Endothelial cell of umbilical vein (primary cell): Measurements from ENCODE around the gene TESMIN. TPM values are rescaled to one million over a fixed set of nuclear protein-coding genes. Genes with fewer than 3 reads are reported as not detected.

Source experiments
- BruUV-seq: library from RNA; stranded (reverse); fragments of 400-500 nt; replicated peaks from 2 replicates; lab custom pipeline; 2021; lab: Mats Ljungman, UMichigan
- CTCF ChIA-PET: fragments of 300-600, 350-600 bp; sonication (Branson Sonifier 250); formaldehyde crosslinking; loops from one replicate; lab custom pipeline; 2021; ENCODE audit warnings: antibody characterized with exemption, inconsistent platforms; lab: Charles Lee
- POLR2A ChIA-PET: fragments of 300-600, 350-600 bp; sonication (Branson Sonifier 250); formaldehyde crosslinking; loops from one replicate; lab custom pipeline; 2021; ENCODE audit warnings: antibody characterized with exemption, inconsistent platforms; lab: Charles Lee
- DNase-seq: peaks from one replicate; pipeline ENCODE4 v3.0.0-alpha.2; 2011; ENCODE audit warnings: low read depth, low spot score
- FAIRE-seq: peaks from 2 replicates; lab custom pipeline; 2011; peaks lifted over from hg19 to GRCh38; lab: Jason Lieb, UNC
- H2AFZ ChIP-seq: 2 replicates; pipeline ENCODE4 v1.6.0; 2012; ENCODE audit warnings: low read depth, low read length, control low read depth, inconsistent platforms
- H3K27ac ChIP-seq: 2 replicates; pipeline ENCODE4 v1.5.1; 2011; ENCODE audit warnings: low read depth, mild to moderate bottlenecking, control low read depth, low read length, moderate library complexity; ENCODE audit not compliant: insufficient read depth
- H3K27me3 ChIP-seq, 2 experiments: 2 replicates each; pipeline versions ENCODE4 v1.6.0 to v1.6.1; 2011; ENCODE audit warnings: low read length in 2 of 2, mixed read lengths in 1 of 2; ENCODE audit not compliant: control insufficient read depth in 2 of 2, insufficient read depth in 2 of 2
- H3K36me3 ChIP-seq, 2 experiments: 2 replicates in 1 of 2; 3 replicates in 1 of 2; pipeline ENCODE4 v1.5.1; 2011; ENCODE audit warnings: low read length in 2 of 2, mild to moderate bottlenecking in 1 of 2, moderate library complexity in 1 of 2; ENCODE audit not compliant: control insufficient read depth in 2 of 2, insufficient read depth in 2 of 2; ENCODE audit errors: extremely low read depth in 1 of 2
- H3K4me1 ChIP-seq: 3 replicates; pipeline ENCODE4 v1.5.1; 2011; ENCODE audit warnings: mild to moderate bottlenecking, low read length; ENCODE audit not compliant: control insufficient read depth, insufficient read depth; ENCODE audit errors: extremely low read depth
- H3K4me2 ChIP-seq: 2 replicates; pipeline ENCODE4 v1.6.1; 2011; ENCODE audit warnings: low read length, control low read depth, mixed read lengths; ENCODE audit not compliant: insufficient read depth
- H3K4me3 ChIP-seq, 3 experiments: fragments of 200-600 bp in 1 of 3; sonication (generic), shearing (Covaris generic) in 1 of 3; replicated peaks in 1 of 3; 2 replicates each; pipeline ENCODE4 v1.5.1; 2011 to 2016; ENCODE audit warnings: control low read depth in 3 of 3, low read length in 3 of 3, mild to moderate bottlenecking in 2 of 3, inconsistent platforms in 1 of 3, low read depth in 1 of 3, moderate library complexity in 1 of 3; ENCODE audit not compliant: insufficient read depth in 1 of 3
- H3K79me2 ChIP-seq: 2 replicates; pipeline ENCODE4 v1.6.0; 2012; ENCODE audit warnings: low read length, inconsistent platforms; ENCODE audit not compliant: control insufficient read depth, insufficient read depth
- H3K9ac ChIP-seq: replicated peaks from 2 replicates; pipeline ENCODE3; 2011; ENCODE audit warnings: low read length, control low read depth; ENCODE audit not compliant: insufficient read depth; ENCODE audit errors: extremely low read depth
- H3K9me1 ChIP-seq: replicated peaks from 3 replicates; pipeline ENCODE4 v1.6.0; 2011; ENCODE audit warnings: mild to moderate bottlenecking, low read length; ENCODE audit not compliant: control insufficient read depth, insufficient read depth; ENCODE audit errors: extremely low read depth
- H3K9me3 ChIP-seq: replicated peaks from 2 replicates; pipeline ENCODE4 v1.5.1; 2012; ENCODE audit warnings: low read length, inconsistent platforms; ENCODE audit not compliant: control insufficient read depth, insufficient read depth
- H4K20me1 ChIP-seq: replicated peaks from 2 replicates; pipeline ENCODE3; 2011; ENCODE audit warnings: mild to moderate bottlenecking, low read length; ENCODE audit not compliant: control insufficient read depth, insufficient read depth; ENCODE audit errors: extremely low read depth
- EZH2 ChIP-seq: IDR thresholded peaks from 2 replicates; pipeline ENCODE4 v1.6.1; 2012; ENCODE audit warnings: borderline replicate concordance, low read depth, mild to moderate bottlenecking, moderate library complexity, low read length, inconsistent platforms; ENCODE audit not compliant: severe bottlenecking
- FOS ChIP-seq: IDR thresholded peaks from 2 replicates; pipeline ENCODE4 v1.6.1; 2011; ENCODE audit warnings: mild to moderate bottlenecking, low read length, moderate library complexity, borderline replicate concordance; ENCODE audit not compliant: insufficient read depth
- GATA2 ChIP-seq: IDR thresholded peaks from 2 replicates; pipeline ENCODE4 v1.7.0; 2011; ENCODE audit warnings: low read depth, mild to moderate bottlenecking, moderate library complexity, mixed read lengths, low read length; ENCODE audit not compliant: insufficient read length, insufficient read depth
- JUN ChIP-seq: IDR thresholded peaks from 2 replicates; pipeline ENCODE4 v1.6.1; 2011; ENCODE audit warnings: borderline replicate concordance, low read depth; ENCODE audit not compliant: insufficient read length, insufficient read depth
- MYC ChIP-seq: IDR thresholded peaks from one replicate; pipeline ENCODE4 v1.6.1; 2011; ENCODE audit warnings: mild to moderate bottlenecking, low read depth, low read length
- POLR2A ChIP-seq: IDR thresholded peaks from 2 replicates; pipeline ENCODE4 v1.6.1; 2012; ENCODE audit warnings: low read depth, mild to moderate bottlenecking, control low read depth, low read length
- POLR2AphosphoS5 ChIP-seq: IDR thresholded peaks from 2 replicates; pipeline ENCODE4 v1.6.1; 2012; ENCODE audit warnings: low read depth, mild to moderate bottlenecking, control low read depth, low read length, moderate library complexity; ENCODE audit not compliant: insufficient read depth
- dilution Hi-C: fragments of 300-500 bp; cut with MboI; formaldehyde crosslinking; loops from one replicate; pipeline ENCODE4 v1.15.0; 2019; ENCODE audit warnings: low sequenced_read_pairs; ENCODE audit not compliant: extremely low pct_ligation_motif_present
- intact Hi-C: fragments of 100-400 bp; cut with micrococcal nuclease; formaldehyde crosslinking; loops from one replicate; pipeline ENCODE4 v1.10.0; 2022
- polyA plus RNA-seq, 4 experiments: library from polyadenylated mRNA; depleted of rRNA in 3 of 4; stranded (reverse) in 3 of 4; unstranded in 1 of 4; fragments of >200 nt; gene quantifications; 2 replicates each; pipeline versions ENCODE4 v1.2.1 to v1.2.3, GENCODE V29; 2011 to 2012; ENCODE audit warnings: missing spikeins in 1 of 4
- total RNA-seq: library from RNA; stranded (reverse); gene quantifications from 2 replicates; pipeline ENCODE4 v1.2.3, GENCODE V29; 2021
- TF ChIP-seq, protein P1 (sequence below), 2 donors: IDR thresholded peaks; 1 replicate in 1 of 2; 2 replicates in 1 of 2; pipeline ENCODE4 v1.5.1; 2011; ENCODE audit warnings: low read length in 2 of 2, mild to moderate bottlenecking in 2 of 2, moderate library complexity in 2 of 2, control low read depth in 1 of 2, inconsistent platforms in 1 of 2, low read depth in 1 of 2; ENCODE audit not compliant: insufficient read depth in 1 of 2; ENCODE audit errors: extremely low read depth in 1 of 2
- TF ChIP-seq, protein P2 (sequence below): IDR thresholded peaks from 2 replicates; pipeline ENCODE4 v1.6.1; 2011; ENCODE audit not compliant: insufficient read depth, insufficient read length

Gene TESMIN
- total and polyA plus RNA-seq, 2 donors (not counting 3 experiments of a cell fraction or from before 2014, with no cell fraction given) = 1.7 to 6.1 TPM

DNA sequence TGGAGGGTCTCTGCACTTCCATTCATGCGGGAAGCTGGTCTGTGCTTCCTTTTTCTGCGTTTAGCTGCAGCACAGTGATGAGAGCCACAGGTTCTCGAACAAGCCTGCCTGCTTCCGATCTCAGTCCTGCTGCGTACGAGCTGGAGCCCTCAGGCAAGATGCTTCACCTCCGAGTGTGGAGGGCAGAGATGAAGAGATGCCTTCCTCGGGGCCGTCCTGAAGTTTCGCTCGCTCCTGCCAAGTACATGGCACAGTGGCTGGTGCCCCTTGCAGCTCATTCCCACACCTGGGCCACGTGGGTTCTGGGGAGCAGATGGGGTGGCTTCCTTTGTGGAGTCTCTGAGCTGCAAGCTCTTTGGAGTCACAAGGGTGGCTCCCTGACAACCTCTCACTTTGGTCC lies 19.5 kb upstream of the TESMIN start:
- no peak for FAIRE-seq

More for the DNA sequence above, 19.5 kb upstream of the TESMIN start:
- no peak overlapping the region for H3K27ac ChIP-seq
- H3K36me3 ChIP-seq = peaks cover 6 to 47% of the 10 kb centered on the region in 2 experiments
- CTCF ChIA-PET = interaction anchor here (1.1 to 1.8 kb wide), 2 partner anchors 17 to 138 kb away, joined by 3 to 4 read pairs; no protein-coding TSS in a partner anchor
- no peak overlapping the region for H2AFZ ChIP-seq
- no peaks in the 10 kb centered on the region for H3K27me3 ChIP-seq
- no peaks in the 10 kb centered on the region for H4K20me1 ChIP-seq
- no peaks in the 10 kb centered on the region for H3K9me1 ChIP-seq
- H3K4me1 ChIP-seq = no peaks in the 10 kb centered on the region
- H3K4me3 ChIP-seq = no peak overlapping the region
- BruUV-seq = no TSS peak
- DNase-seq = no peak
- no peak overlapping the region for H3K9ac ChIP-seq
- dilution Hi-C loops (no loop called here), intact Hi-C loops (no loop called here)
- POLR2A ChIA-PET = no interaction called here
- no peak overlapping the region for H3K4me2 ChIP-seq
- H3K9me3 ChIP-seq = no peaks in the 10 kb centered on the region
- no peaks in the 10 kb centered on the region for H3K79me2 ChIP-seq
- TF ChIP-seq, protein P1, sequence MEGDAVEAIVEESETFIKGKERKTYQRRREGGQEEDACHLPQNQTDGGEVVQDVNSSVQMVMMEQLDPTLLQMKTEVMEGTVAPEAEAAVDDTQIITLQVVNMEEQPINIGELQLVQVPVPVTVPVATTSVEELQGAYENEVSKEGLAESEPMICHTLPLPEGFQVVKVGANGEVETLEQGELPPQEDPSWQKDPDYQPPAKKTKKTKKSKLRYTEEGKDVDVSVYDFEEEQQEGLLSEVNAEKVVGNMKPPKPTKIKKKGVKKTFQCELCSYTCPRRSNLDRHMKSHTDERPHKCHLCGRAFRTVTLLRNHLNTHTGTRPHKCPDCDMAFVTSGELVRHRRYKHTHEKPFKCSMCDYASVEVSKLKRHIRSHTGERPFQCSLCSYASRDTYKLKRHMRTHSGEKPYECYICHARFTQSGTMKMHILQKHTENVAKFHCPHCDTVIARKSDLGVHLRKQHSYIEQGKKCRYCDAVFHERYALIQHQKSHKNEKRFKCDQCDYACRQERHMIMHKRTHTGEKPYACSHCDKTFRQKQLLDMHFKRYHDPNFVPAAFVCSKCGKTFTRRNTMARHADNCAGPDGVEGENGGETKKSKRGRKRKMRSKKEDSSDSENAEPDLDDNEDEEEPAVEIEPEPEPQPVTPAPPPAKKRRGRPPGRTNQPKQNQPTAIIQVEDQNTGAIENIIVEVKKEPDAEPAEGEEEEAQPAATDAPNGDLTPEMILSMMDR (IDR thresholded peaks at IDR 0.05; ENCODE audit: extremely low read depth in 1 of 2, insufficient read depth in 1 of 2, low read depth in 1 of 2, low read length in 2 of 2) = no peak
- no peak for TF ChIP-seq EZH2
- TF ChIP-seq GATA2 = no peak
- TF ChIP-seq, protein P2, sequence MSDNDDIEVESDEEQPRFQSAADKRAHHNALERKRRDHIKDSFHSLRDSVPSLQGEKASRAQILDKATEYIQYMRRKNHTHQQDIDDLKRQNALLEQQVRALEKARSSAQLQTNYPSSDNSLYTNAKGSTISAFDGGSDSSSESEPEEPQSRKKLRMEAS = no peak
- no peak for TF ChIP-seq MYC
- TF ChIP-seq POLR2AphosphoS5 = no peak
- TF ChIP-seq POLR2A = no peak
- no peak for TF ChIP-seq JUN
- TF ChIP-seq FOS = no peak
